GM23248 (cell line): ENCODE results near the gene EIF3A.

ENCODE experiments used
- EZH2 ChIP-seq: fragments of 200-600 bp; sonication (generic); IDR thresholded peaks from 2 replicates; pipeline ENCODE4 v1.6.1; 2018; ENCODE audit warnings: antibody characterized with exemption, mild to moderate bottlenecking; ENCODE audit not compliant: insufficient read depth, poor library complexity, severe bottlenecking
- EZH2phosphoT487 ChIP-seq: fragments of 200-600 bp; sonication (generic); IDR thresholded peaks from 2 replicates; pipeline ENCODE4 v1.6.1; 2018; ENCODE audit warnings: antibody characterized with exemption, moderate library complexity, mild to moderate bottlenecking, low read depth; ENCODE audit not compliant: insufficient read depth

GRCh38 chr10:119022846-119023552 lies 57.6 kb downstream of the EIF3A start:
- TF ChIP-seq EZH2, result no peak
- no peak for TF ChIP-seq EZH2phosphoT487
